PC-9 (cell line): ENCODE measurements around the gene PTCRA. TPM values are rescaled to one million over a fixed set of nuclear protein-coding genes. Genes with fewer than 3 reads are reported as not detected.
A peak's percentile ranks its signal among the peaks of the same experiment; 100 is the strongest.
"Not testable (repeated sequence)": the region's sequence is repeated elsewhere in the genome, so short reads cannot be mapped to it uniquely, and the experiment has no call there.

Experiments used
- BruUV-seq: library from RNA; stranded (reverse); fragments of 400-500 nt; replicated peaks from 2 replicates; lab custom pipeline; 2021; lab: Mats Ljungman, UMichigan
- CTCF ChIA-PET: fragments of 300-600 bp; sonication (Branson Sonifier 250); formaldehyde crosslinking; loops from one replicate; lab custom pipeline; 2022; ENCODE audit warnings: antibody characterized with exemption; lab: Charles Lee
- POLR2A ChIA-PET: fragments of 300-600 bp; sonication (Branson Sonifier 250); formaldehyde crosslinking; loops from one replicate; lab custom pipeline; 2022; ENCODE audit warnings: antibody characterized with exemption; ENCODE audit not compliant: unreplicated experiment; lab: Charles Lee
- DNase-seq, 2 experiments: peaks; one replicate each; pipeline versions ENCODE4 v3.0.0 to v3.0.0-alpha.2; 2015 to 2022; ENCODE audit warnings: mixed read lengths in 1 of 2
- H2AFZ ChIP-seq: fragments of 200-600 bp; sonication (generic); 2 replicates; pipeline ENCODE4 v1.8.1; 2017; ENCODE audit warnings: antibody characterized with exemption
- H3F3A ChIP-seq: fragments of 200-600 bp; sonication (generic); 2 replicates; pipeline ENCODE4 v1.8.1; 2017; ENCODE audit warnings: antibody characterized with exemption, mild to moderate bottlenecking, low read depth; ENCODE audit not compliant: insufficient read depth
- H3K27ac ChIP-seq: fragments of 200-600 bp; sonication (generic); 2 replicates; pipeline ENCODE4 v1.6.1; 2016; ENCODE audit warnings: mixed run types
- H3K27me3 ChIP-seq: fragments of 200-600 bp; sonication (generic); 2 replicates; pipeline ENCODE4 v1.6.1; 2016; ENCODE audit warnings: low read depth, mixed run types; ENCODE audit not compliant: insufficient read depth
- H3K36me3 ChIP-seq: fragments of 200-600 bp; sonication (generic); 2 replicates; pipeline ENCODE4 v1.6.1; 2016; ENCODE audit warnings: low read depth, mixed run types
- H3K4me1 ChIP-seq: fragments of 200-600 bp; sonication (generic); replicated peaks from 2 replicates; pipeline ENCODE4 v1.6.1; 2016; ENCODE audit warnings: mixed run types; ENCODE audit not compliant: insufficient read depth
- H3K4me2 ChIP-seq: fragments of 200-600 bp; sonication (generic); 2 replicates; pipeline ENCODE4 v1.6.1; 2017; ENCODE audit warnings: mixed run types
- H3K4me3 ChIP-seq: fragments of 200-600 bp; sonication (generic); 2 replicates; pipeline ENCODE4 v1.6.1; 2016; ENCODE audit warnings: mixed run types
- H3K79me2 ChIP-seq: fragments of 200-600 bp; sonication (generic); 2 replicates; pipeline ENCODE4 v1.6.1; 2017; ENCODE audit warnings: low read depth, mixed run types
- H3K9me2 ChIP-seq: fragments of 200-600 bp; sonication (generic); 2 replicates; pipeline ENCODE4 v1.8.1; 2017; ENCODE audit warnings: mild to moderate bottlenecking; ENCODE audit not compliant: insufficient read depth
- H3K9me3 ChIP-seq: fragments of 200-600 bp; sonication (generic); 2 replicates; pipeline ENCODE4 v1.8.1; 2016; ENCODE audit warnings: low read depth; ENCODE audit not compliant: insufficient read depth
- H4K20me1 ChIP-seq: fragments of 200-600 bp; sonication (generic); 2 replicates; pipeline ENCODE4 v1.8.1; 2017; ENCODE audit not compliant: insufficient read depth
- EZH2 ChIP-seq: fragments of 200-600 bp; sonication (generic); IDR thresholded peaks from 2 replicates; pipeline ENCODE4 v1.8.0; 2017; ENCODE audit warnings: antibody characterized with exemption, low read depth
- intact Hi-C: fragments of 100-400 bp; cut with micrococcal nuclease; formaldehyde crosslinking; loops from one replicate; pipeline ENCODE4 v1.10.0; 2022; ENCODE audit not compliant: unreplicated experiment
- total RNA-seq: library from RNA; stranded (reverse); gene quantifications from 2 replicates; pipeline ENCODE4 v1.2.3, GENCODE V29; 2021
- TF ChIP-seq, protein P1 (sequence below): fragments of 200-600 bp; sonication (generic); conservative IDR thresholded peaks from 2 replicates; pipeline ENCODE4 v1.6.1; 2017; ENCODE audit warnings: mixed run types, antibody characterized with exemption, mild to moderate bottlenecking, moderate library complexity

Gene PTCRA
- total RNA-seq, 1 experiment from 2014 or later: not detected

- TF ChIP-seq EZH2: no peak
- TF ChIP-seq, protein P1, sequence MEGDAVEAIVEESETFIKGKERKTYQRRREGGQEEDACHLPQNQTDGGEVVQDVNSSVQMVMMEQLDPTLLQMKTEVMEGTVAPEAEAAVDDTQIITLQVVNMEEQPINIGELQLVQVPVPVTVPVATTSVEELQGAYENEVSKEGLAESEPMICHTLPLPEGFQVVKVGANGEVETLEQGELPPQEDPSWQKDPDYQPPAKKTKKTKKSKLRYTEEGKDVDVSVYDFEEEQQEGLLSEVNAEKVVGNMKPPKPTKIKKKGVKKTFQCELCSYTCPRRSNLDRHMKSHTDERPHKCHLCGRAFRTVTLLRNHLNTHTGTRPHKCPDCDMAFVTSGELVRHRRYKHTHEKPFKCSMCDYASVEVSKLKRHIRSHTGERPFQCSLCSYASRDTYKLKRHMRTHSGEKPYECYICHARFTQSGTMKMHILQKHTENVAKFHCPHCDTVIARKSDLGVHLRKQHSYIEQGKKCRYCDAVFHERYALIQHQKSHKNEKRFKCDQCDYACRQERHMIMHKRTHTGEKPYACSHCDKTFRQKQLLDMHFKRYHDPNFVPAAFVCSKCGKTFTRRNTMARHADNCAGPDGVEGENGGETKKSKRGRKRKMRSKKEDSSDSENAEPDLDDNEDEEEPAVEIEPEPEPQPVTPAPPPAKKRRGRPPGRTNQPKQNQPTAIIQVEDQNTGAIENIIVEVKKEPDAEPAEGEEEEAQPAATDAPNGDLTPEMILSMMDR: no peak
- Histone ChIP-seq H3K9me3 (no peaks in the 10 kb centered on the region), H3K4me3 (peak overlapping the region; percentile 80), H3K9me2 (no peaks in the 10 kb centered on the region), H3K27me3 (no peaks in the 10 kb centered on the region), H3K27ac (peak overlapping the region; percentile 89), H3K36me3 (0 out of 2 replicates have a peak, but pooled peaks cover 6% of the 10 kb centered on the region), H3K79me2 (0 out of 2 replicates have a peak, but pooled peaks cover 3% of the 10 kb centered on the region), H3K4me1 (peaks cover 17% of the 10 kb centered on the region; the same call in 1 of the 2 replicates), H3F3A (peaks cover 35% of the 10 kb centered on the region), H4K20me1 (no peaks in the 10 kb centered on the region), H2AFZ (peak overlapping the region; percentile 89), H3K4me2 (peak overlapping the region; percentile 84)
- intact Hi-C loops: no loop called here
- DNase-seq: peak; percentile 87 to 93
- ChIA-PET POLR2A (interaction anchor here (0.7 to 1.0 kb wide), 2 partner anchors 39 to 281 kb away, joined by 5 to 10 read pairs; partner anchors contain the start of gene CNPY3), CTCF (no interaction called here)
- BruUV-seq: TSS peak; percentile 96
These were observed 25.3 kb upstream of the PTCRA start for GRCh38 chr6:42890311-42891198.

DNA sequence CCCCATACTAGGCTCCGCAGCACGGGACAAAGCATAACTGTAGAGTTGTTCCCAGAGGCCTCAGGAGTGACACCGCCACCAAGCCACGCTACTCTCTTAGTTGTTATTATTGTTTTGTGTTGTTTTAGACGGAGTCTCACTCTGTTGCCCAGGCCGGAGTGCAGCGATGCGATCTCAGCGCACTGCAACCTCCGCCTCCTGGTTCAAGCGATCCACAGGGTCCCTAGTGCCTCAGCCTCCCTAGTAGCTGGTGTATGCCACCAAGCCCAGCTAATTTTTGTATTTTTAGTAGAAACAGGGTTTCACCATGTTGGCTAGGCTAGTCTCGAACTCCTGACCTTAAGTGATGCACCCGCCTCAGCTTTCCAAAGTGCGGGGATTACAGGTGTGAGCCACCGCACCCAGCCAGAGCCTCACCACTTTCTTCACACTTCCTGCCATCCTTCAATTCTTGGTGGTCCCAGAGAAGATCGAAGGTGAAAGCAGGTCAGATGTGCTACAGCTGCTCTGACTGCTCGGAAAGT, 24.6 kb upstream of the PTCRA start:
- Histone ChIP-seq H3K79me2 (no peaks in the 10 kb centered on the region), H3F3A (peaks cover 29% of the 10 kb centered on the region), H3K27ac (no peak overlapping the region), H3K9me3 (no peaks in the 10 kb centered on the region), H3K4me1 (peaks cover 17% of the 10 kb centered on the region; the same call in 1 of the 2 replicates), H3K9me2 (no peaks in the 10 kb centered on the region), H4K20me1 (no peaks in the 10 kb centered on the region), H3K27me3 (no peaks in the 10 kb centered on the region), H3K4me2 (peak overlapping the region; percentile 84), H2AFZ (peak overlapping the region; percentile 89), H3K4me3 (peak overlapping the region; percentile 80), H3K36me3 (no peaks in the 10 kb centered on the region)
- BruUV-seq: no TSS peak
- CTCF ChIA-PET: no interaction called here
- POLR2A ChIA-PET: interaction anchor here (0.5 to 1.0 kb wide), 4 partner anchors 12 to 281 kb away, joined by 3 to 10 read pairs (median 6); partner anchors contain the start of genes CNPY3 and RPL7L1
- intact Hi-C loops: no loop called here
- no peak for TF ChIP-seq EZH2
- TF ChIP-seq, protein P1: no peak
- DNase-seq: no peak

DNA sequence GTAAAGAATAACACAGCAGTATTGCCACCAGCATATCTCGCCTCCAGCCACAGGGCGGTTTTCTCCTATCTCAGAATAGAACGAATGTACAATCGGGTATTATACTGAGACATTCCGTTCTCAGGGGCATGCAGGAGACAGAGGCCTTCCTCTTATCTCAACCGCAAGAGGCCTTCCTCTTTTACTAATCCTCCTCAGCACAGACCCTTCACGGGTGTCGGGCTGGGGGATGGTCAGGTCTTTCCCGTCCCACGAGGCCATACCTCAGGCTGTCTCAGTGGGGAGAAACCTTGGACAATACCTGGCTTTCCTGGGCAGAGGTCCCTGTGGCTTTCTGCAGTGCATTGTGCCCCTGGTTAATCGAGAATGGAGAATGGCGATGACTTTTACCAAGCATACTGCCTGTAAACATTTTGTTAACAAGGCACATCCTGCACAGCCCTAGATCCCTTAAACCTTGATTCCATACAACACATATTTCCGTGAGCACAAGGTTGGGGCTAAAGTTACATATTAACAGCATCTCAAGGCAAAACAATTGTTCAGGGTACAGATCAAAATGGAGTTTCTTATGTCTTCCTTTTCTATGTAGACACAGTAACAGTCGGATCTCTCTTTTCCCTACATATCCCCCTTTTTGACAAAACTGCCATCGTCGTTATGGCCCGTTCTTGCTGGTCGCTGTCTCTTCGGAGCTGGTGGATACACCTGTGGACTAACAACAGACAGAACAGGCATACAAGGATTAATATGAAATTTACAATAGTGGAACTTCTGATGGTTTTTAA, 21.6 kb upstream of the PTCRA start:
- DNase-seq, H3K36me3 ChIP-seq, POLR2A ChIA-PET, H3K9me3 ChIP-seq, H3K27ac ChIP-seq, H3K9me2 ChIP-seq, H2AFZ ChIP-seq, H3K27me3 ChIP-seq, intact Hi-C loops, BruUV-seq, H4K20me1 ChIP-seq, H3K79me2 ChIP-seq, H3K4me2 ChIP-seq, H3K4me3 ChIP-seq: not testable (repeated sequence)
- CTCF ChIA-PET: interaction anchor here (0.6 kb wide), 1 partner anchor 10 kb away, joined by 17 read pairs; no protein-coding TSS in a partner anchor
- Histone ChIP-seq H3F3A (peaks cover 14% of the 10 kb centered on the region), H3K4me1 (peaks cover 14% of the 10 kb centered on the region; the same call in 1 of the 2 replicates)
